Smooth muscle cell (in vitro differentiated cells): ENCODE data around the gene RPL13. TPM values are rescaled to one million over a fixed set of nuclear protein-coding genes. Genes with fewer than 3 reads are reported as not detected.

Source experiments
- DNase-seq: peaks from one replicate; lab custom pipeline; 2025; ENCODE audit not compliant: unreplicated experiment; lab: John Stamatoyannopoulos, UW
- H2AFZ ChIP-seq: fragments of 200-600 bp; sonication (generic); 2 replicates; pipeline ENCODE4 v1.6.0; 2016; ENCODE audit warnings: antibody characterized with exemption, low read depth, mild to moderate bottlenecking
- H3F3A ChIP-seq: fragments of 200-600 bp; sonication (generic); 2 replicates; pipeline ENCODE4 v1.6.0; 2017; ENCODE audit warnings: antibody characterized with exemption, low read depth
- H3K27ac ChIP-seq: fragments of 200-600 bp; sonication (generic); 2 replicates; pipeline ENCODE4 v1.5.1; 2016; ENCODE audit warnings: low read depth, mild to moderate bottlenecking
- H3K27me3 ChIP-seq: fragments of 200-600 bp; sonication (generic); 2 replicates; pipeline ENCODE4 v1.6.1; 2016; ENCODE audit warnings: low read depth, mild to moderate bottlenecking
- H3K36me3 ChIP-seq: fragments of 200-600 bp; sonication (generic); 2 replicates; pipeline ENCODE4 v1.5.1; 2016; ENCODE audit warnings: low read depth
- H3K4me1 ChIP-seq: fragments of 200-600 bp; sonication (generic); 2 replicates; pipeline ENCODE4 v1.5.1; 2016; ENCODE audit warnings: low read depth
- H3K4me2 ChIP-seq: fragments of 200-600 bp; sonication (generic); 2 replicates; pipeline ENCODE4 v1.6.0; 2016; ENCODE audit warnings: mild to moderate bottlenecking
- H3K4me3 ChIP-seq: fragments of 200-600 bp; sonication (generic); 2 replicates; pipeline ENCODE4 v1.5.1; 2016; ENCODE audit warnings: mild to moderate bottlenecking
- H3K79me2 ChIP-seq: fragments of 200-600 bp; sonication (generic); 2 replicates; pipeline ENCODE4 v1.6.0; 2016; ENCODE audit warnings: low read depth, mild to moderate bottlenecking
- H3K9ac ChIP-seq: fragments of 200-600 bp; sonication (generic); 2 replicates; pipeline ENCODE4 v1.6.0; 2016; ENCODE audit warnings: low read depth
- H3K9me3 ChIP-seq: fragments of 200-600 bp; sonication (generic); replicated peaks from 2 replicates; pipeline ENCODE4 v1.5.1; 2016; ENCODE audit warnings: low read depth
- H4K20me1 ChIP-seq: fragments of 200-600 bp; sonication (generic); 2 replicates; pipeline ENCODE4 v1.6.0; 2016; ENCODE audit warnings: low read depth
- CTCF ChIP-seq: fragments of 200-600 bp; sonication (generic); IDR thresholded peaks from 2 replicates; pipeline ENCODE4 v1.5.1; 2017; ENCODE audit warnings: borderline replicate concordance, mild to moderate bottlenecking, antibody characterized with exemption; ENCODE audit not compliant: insufficient read depth, poor library complexity, severe bottlenecking
- WGBS: methylation state at CpG from one replicate; pipeline ENCODE4 v1.1.7; 2016; ENCODE audit warnings: low lambda C conversion rate; 5-methylcytosine and 5-hydroxymethylcytosine counted together
- polyA plus RNA-seq: library from polyadenylated mRNA; unstranded; fragments of >200 nt; fragmentation: Nextera tagmentation; extraction: Ambion mirVana; gene quantifications from 2 replicates; pipeline ENCODE4 v1.2.1, GENCODE V29; 2016
- total RNA-seq: library from RNA; depleted of rRNA; stranded (reverse); fragments of >200 nt; gene quantifications from 2 replicates; pipeline ENCODE4 v1.2.3, GENCODE V29; 2014

Gene RPL13
- total and polyA plus RNA-seq, 2 experiments from 2014 or later: 1,063 to 3,917 TPM

- TF ChIP-seq CTCF: no peak
- H4K20me1 ChIP-seq: peaks cover 55% of the 10 kb centered on the region
- no peaks in the 10 kb centered on the region for H3K27me3 ChIP-seq
- H3K79me2 ChIP-seq: no peaks in the 10 kb centered on the region
- H3K27ac ChIP-seq: no peak overlapping the region
- H3K4me3 ChIP-seq: no peak overlapping the region
- WGBS: 94% methylated on average over 35 of the region's 36 CpGs
- no peak overlapping the region for H3K4me2 ChIP-seq
- H2AFZ ChIP-seq: no peak overlapping the region
- no peak for DNase-seq
- H3K4me1 ChIP-seq: no peaks in the 10 kb centered on the region
- H3F3A ChIP-seq: no peaks in the 10 kb centered on the region
- no peaks in the 10 kb centered on the region for H3K36me3 ChIP-seq
- H3K9me3 ChIP-seq: no peaks in the 10 kb centered on the region
- no peak overlapping the region for H3K9ac ChIP-seq
Measured at GRCh38 chr16:89536886-89537548, 23.5 kb upstream of the RPL13 start.

DNA sequence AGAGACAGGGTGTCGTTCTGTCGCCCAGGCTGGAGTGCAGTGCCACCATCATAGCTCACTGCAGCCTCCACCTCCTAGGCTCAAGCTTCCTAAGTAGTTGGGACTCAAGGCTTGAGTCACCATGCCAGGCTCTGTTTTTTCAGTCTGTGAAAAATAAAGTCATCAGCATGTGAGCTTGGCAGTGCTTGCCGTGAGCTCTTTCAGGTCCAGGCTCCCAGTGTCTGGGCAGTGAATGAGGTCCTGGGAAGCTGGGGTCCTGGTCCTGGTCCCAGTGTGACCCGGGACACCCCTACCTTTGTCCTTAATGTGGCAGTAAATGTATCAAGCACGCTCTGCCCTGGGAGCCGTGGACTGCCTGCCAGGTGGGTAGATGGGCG lies 22.9 kb upstream of the RPL13 start:
- no peak overlapping the region for H3K27ac ChIP-seq

GRCh38 chr16:89538286-89538685 lies 22.2 kb upstream of the RPL13 start:
- Histone ChIP-seq H4K20me1 (peaks cover 62% of the 10 kb centered on the region), H2AFZ (no peak overlapping the region), H3K27me3 (no peaks in the 10 kb centered on the region), H3K36me3 (no peaks in the 10 kb centered on the region), H3K27ac (no peak overlapping the region), H3K79me2 (no peaks in the 10 kb centered on the region), H3K9ac (no peak overlapping the region), H3K4me3 (no peak overlapping the region), H3K4me2 (no peak overlapping the region), H3K4me1 (no peaks in the 10 kb centered on the region), H3K9me3 (no peaks in the 10 kb centered on the region), H3F3A (no peaks in the 10 kb centered on the region)
- DNase-seq: no peak
- TF ChIP-seq CTCF: no peak
- WGBS: 95% methylated on average over 12 of the region's 12 CpGs

More for the DNA sequence above, 22.9 kb upstream of the RPL13 start:
- H4K20me1 ChIP-seq: peaks cover 61% of the 10 kb centered on the region
- no peaks in the 10 kb centered on the region for H3K36me3 ChIP-seq
- H3K27me3 ChIP-seq: no peaks in the 10 kb centered on the region
- no peak for TF ChIP-seq CTCF
- H3K4me2 ChIP-seq: no peak overlapping the region
- no peak overlapping the region for H2AFZ ChIP-seq
- H3K79me2 ChIP-seq: no peaks in the 10 kb centered on the region
- no peaks in the 10 kb centered on the region for H3F3A ChIP-seq
- no peak for DNase-seq
- H3K4me1 ChIP-seq: no peaks in the 10 kb centered on the region
- WGBS: 96% methylated on average over 7 of the region's 7 CpGs
- H3K4me3 ChIP-seq: no peak overlapping the region
- H3K9me3 ChIP-seq: no peaks in the 10 kb centered on the region
- no peak overlapping the region for H3K9ac ChIP-seq

DNA sequence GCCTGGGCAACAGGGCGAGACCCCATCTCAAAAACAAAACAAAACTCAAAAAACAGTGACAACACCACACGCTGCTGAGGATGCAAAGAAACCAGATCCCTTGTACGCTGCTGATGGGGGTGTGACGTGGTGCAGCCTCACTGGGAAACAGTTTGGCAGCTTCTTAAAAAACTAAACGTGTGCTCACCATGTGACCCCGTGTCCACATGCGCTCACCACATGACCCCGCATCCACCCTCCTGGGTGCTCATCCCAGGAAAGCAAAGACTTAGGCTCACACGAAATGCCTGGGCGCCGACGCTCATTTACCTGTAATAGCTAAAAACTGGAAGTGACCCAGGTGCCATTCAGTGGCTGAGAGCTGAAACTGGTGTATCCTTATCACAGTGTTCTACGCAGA lies 19.9 kb upstream of the RPL13 start:
- Histone ChIP-seq H3K9ac (no peak overlapping the region), H2AFZ (no peak overlapping the region), H3K4me3 (no peak overlapping the region), H3K27ac (no peak overlapping the region), H3K4me1 (no peaks in the 10 kb centered on the region), H3K36me3 (no peaks in the 10 kb centered on the region), H3K4me2 (no peak overlapping the region), H3K9me3 (no peaks in the 10 kb centered on the region), H3K27me3 (no peaks in the 10 kb centered on the region), H3F3A (no peaks in the 10 kb centered on the region), H4K20me1 (peaks cover 50% of the 10 kb centered on the region), H3K79me2 (no peaks in the 10 kb centered on the region)
- TF ChIP-seq CTCF: no peak
- no peak for DNase-seq
- 91% methylated on average over 13 of the region's 13 CpGs for WGBS
